CMK (cell line): ENCODE measurements around the gene SAXO1.
"Not testable (repeated sequence)": the region's sequence is repeated elsewhere in the genome, so short reads cannot be mapped to it uniquely, and the experiment has no call there.

Experiments
- DNase-seq: peaks from one replicate; pipeline ENCODE4 v3.0.0-alpha.2; 2010; ENCODE audit warnings: low read depth

The SAXO1 gene

GRCh38 chr9:18970393-18970792 is 62.6 kb downstream of the SAXO1 start:
- DNase-seq, result no peak

GRCh38 chr9:18969128-18969527 is 63.9 kb downstream of the SAXO1 start:
- no peak for DNase-seq

GRCh38 chr9:18955626-18956025 is 77.4 kb downstream of the SAXO1 start:
- no peak for DNase-seq

- no peak for DNase-seq
These were observed 81.1 kb downstream of the SAXO1 start for GRCh38 chr9:18951936-18952335.

- DNase-seq, result no peak
These were observed 85.1 kb downstream of the SAXO1 start for GRCh38 chr9:18947892-18948339.

- DNase-seq, result no peak
These were observed 90.2 kb downstream of the SAXO1 start for GRCh38 chr9:18942801-18943200.

GRCh38 chr9:18941060-18941740 is 91.8 kb downstream of the SAXO1 start:
- DNase-seq, result no peak

GRCh38 chr9:18939943-18940342 is 93.1 kb downstream of the SAXO1 start:
- DNase-seq, result no peak

- DNase-seq, result no peak
These were observed 96.7 kb downstream of the SAXO1 start for GRCh38 chr9:18936094-18936871.

- no peak for DNase-seq
These were observed 97.5 kb downstream of the SAXO1 start for GRCh38 chr9:18935541-18935940.

GRCh38 chr9:18930611-18931010 is 102.4 kb downstream of the SAXO1 start:
- not testable (repeated sequence) for DNase-seq

- no peak for DNase-seq
These were observed 104.3 kb downstream of the SAXO1 start for GRCh38 chr9:18928711-18929110.

GRCh38 chr9:18926513-18926912 is 106.5 kb downstream of the SAXO1 start:
- DNase-seq, result no peak

- no peak for DNase-seq
These were observed 107.1 kb downstream of the SAXO1 start for GRCh38 chr9:18925880-18926279.

GRCh38 chr9:18923671-18924430 is 109.2 kb downstream of the SAXO1 start:
- no peak for DNase-seq

GRCh38 chr9:18923167-18923566 is 109.8 kb downstream of the SAXO1 start:
- DNase-seq, result no peak

- DNase-seq, result no peak
These were observed 110.7 kb downstream of the SAXO1 start for GRCh38 chr9:18922161-18922885.

- no peak for DNase-seq
These were observed 111.5 kb downstream of the SAXO1 start for GRCh38 chr9:18921366-18922075.

GRCh38 chr9:18920141-18921084 is 112.6 kb downstream of the SAXO1 start:
- DNase-seq, result no peak

- no peak for DNase-seq
These were observed 121.2 kb downstream of the SAXO1 start for GRCh38 chr9:18911714-18912342.
